BE2C (cell line): ENCODE data around the gene CAPN5.

ENCODE experiments used
- DNase-seq: peaks from one replicate; pipeline ENCODE4 v3.0.0-alpha.2; 2020
- H3K27me3 ChIP-seq: fragments of 250-450 bp; sonication (Bioruptor Pico); 2 replicates; pipeline ENCODE4 v1.5.1; 2020; ENCODE audit warnings: mild to moderate bottlenecking
- H3K36me3 ChIP-seq: fragments of 250-450 bp; sonication (Bioruptor Pico); 2 replicates; pipeline ENCODE4 v1.5.1; 2020; ENCODE audit warnings: mild to moderate bottlenecking
- H3K4me1 ChIP-seq: fragments of 250-450 bp; sonication (Bioruptor Pico); 2 replicates; pipeline ENCODE4 v1.5.1; 2020
- H3K4me3 ChIP-seq: 2 replicates; pipeline ENCODE4 v1.5.1; 2011; ENCODE audit warnings: low read depth, low read length
- H3K9me3 ChIP-seq: fragments of 250-450 bp; sonication (Bioruptor Pico); 2 replicates; pipeline ENCODE4 v1.5.1; 2020
- CTCF ChIP-seq: IDR thresholded peaks from 2 replicates; pipeline ENCODE4 v1.5.1; 2012; ENCODE audit warnings: mild to moderate bottlenecking, low read depth, low read length

Gene CAPN5

DNA sequence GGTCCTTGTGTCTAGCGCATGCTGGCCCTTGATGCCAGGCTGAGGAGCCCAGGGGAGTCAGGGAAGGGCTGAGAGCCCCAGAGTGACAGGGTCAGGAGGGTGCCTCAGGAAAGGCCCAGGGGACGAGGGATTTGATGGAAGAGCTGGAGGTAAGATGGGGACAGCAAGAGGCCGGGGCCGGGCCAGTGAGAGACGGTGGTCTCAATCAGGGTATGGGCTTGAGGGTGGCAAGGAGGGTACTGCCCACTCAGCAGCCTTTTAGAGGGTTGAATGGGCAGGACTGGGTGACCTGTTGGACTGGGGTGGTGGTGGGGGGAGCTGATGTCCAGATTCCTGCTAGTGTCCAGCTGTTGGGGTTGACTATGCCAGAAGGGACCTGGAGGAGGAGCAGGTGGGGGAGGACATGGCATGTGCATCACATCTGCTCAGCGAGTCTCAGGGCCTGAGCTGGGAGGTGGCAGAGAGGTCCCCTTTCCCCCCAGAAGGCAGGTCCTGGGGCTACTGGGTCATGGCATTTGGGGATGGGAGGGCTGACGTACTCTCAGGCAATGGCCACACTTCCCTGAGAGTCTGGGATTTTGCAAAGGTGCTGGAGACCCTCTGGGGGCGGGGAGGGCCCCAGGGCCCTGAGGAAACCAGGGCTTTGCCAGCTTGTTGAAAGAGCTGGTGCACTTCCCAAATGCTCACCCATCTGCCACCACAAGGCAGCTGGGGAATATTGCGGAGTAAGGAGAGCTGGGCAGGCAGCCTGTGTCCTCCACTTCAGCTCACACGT, 79.7 kb downstream of the CAPN5 start:
- TF ChIP-seq CTCF = no peak
- no peak overlapping the region for H3K4me3 ChIP-seq
- no peaks in the 10 kb centered on the region for H3K27me3 ChIP-seq
- no peaks in the 10 kb centered on the region for H3K4me1 ChIP-seq
- H3K9me3 ChIP-seq = no peaks in the 10 kb centered on the region
- DNase-seq = no peak
- H3K36me3 ChIP-seq = no peaks in the 10 kb centered on the region

DNA sequence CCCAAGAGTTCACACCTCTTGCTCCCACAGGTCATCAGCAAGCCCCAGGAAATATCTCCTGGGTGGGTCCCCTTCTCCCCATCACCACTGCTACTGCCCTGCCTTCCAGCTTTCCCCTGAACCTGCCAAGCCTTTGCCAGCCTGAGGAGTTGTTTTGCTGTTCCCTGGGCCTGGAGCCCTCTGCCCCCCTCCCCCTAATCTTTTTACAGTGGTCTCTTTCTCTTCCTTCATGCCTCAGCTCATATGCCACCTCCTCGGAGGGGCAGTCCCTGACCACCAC, 80.2 kb downstream of the CAPN5 start:
- Histone ChIP-seq H3K9me3 (no peaks in the 10 kb centered on the region), H3K4me1 (no peaks in the 10 kb centered on the region), H3K4me3 (no peak overlapping the region), H3K27me3 (no peaks in the 10 kb centered on the region), H3K36me3 (no peaks in the 10 kb centered on the region)
- no peak for DNase-seq
- no peak for TF ChIP-seq CTCF

- no peaks in the 10 kb centered on the region for H3K4me1 ChIP-seq
- TF ChIP-seq CTCF = no peak
- H3K27me3 ChIP-seq = no peaks in the 10 kb centered on the region
- no peaks in the 10 kb centered on the region for H3K9me3 ChIP-seq
- DNase-seq = no peak
- no peaks in the 10 kb centered on the region for H3K36me3 ChIP-seq
- no peak overlapping the region for H3K4me3 ChIP-seq
Measured at GRCh38 chr11:77147668-77148321, 81.0 kb downstream of the CAPN5 start.

DNA sequence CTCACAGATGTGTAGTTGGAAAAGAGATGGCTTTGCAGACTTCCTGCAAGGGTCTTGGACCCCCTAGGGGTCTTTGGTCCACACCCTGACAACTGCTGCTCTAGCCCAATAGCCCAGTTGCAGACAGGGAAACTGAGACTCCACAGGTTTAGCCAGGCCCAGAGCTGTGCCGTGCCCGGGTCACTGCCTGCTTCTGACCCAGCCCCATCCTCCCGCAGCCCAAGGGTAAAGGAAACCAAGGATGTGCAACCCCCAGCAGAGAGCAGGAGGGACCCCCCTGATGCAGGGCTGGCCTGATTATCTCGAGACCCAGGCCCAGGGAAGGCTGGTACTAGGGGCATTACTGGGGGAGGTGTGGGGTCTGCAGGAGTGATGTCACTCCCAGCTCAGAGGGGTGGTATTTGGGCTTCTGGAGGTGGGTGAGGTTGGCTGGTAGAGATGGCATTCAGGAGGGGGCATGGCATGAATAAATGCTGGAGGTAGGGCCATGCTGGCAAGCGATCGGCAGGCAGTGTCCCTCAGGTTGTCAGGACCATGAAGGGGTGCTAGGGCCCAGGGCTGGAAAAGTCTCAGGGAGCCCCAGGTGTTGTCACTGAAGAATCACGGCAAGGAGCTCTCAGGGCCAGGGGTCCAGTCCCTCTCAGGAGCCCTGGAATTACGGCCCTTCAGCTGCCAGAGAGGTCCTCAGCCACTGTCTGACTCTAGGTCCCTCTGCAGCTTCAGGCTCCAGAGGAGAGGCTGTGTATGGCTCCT, 82.4 kb downstream of the CAPN5 start:
- H3K4me1 ChIP-seq = no peaks in the 10 kb centered on the region
- no peak for TF ChIP-seq CTCF
- H3K27me3 ChIP-seq = no peaks in the 10 kb centered on the region

GRCh38 chr11:77149716-77150392, 83.1 kb downstream of the CAPN5 start:
- no peaks in the 10 kb centered on the region for H3K9me3 ChIP-seq
- no peak for TF ChIP-seq CTCF
- no peaks in the 10 kb centered on the region for H3K36me3 ChIP-seq
- H3K27me3 ChIP-seq = no peaks in the 10 kb centered on the region
- H3K4me3 ChIP-seq = no peak overlapping the region
- no peaks in the 10 kb centered on the region for H3K4me1 ChIP-seq
- no peak for DNase-seq

More for the DNA sequence above, 82.4 kb downstream of the CAPN5 start:
- DNase-seq = no peak
- Histone ChIP-seq H3K36me3 (no peaks in the 10 kb centered on the region), H3K9me3 (no peaks in the 10 kb centered on the region), H3K4me3 (no peak overlapping the region)
